ENCODE data around the gene HLCS.
"Not testable (repeated sequence)": the region's sequence is repeated elsewhere in the genome, so short reads cannot be mapped to it uniquely, and the experiment has no call there.

HLCS gene

DNA sequence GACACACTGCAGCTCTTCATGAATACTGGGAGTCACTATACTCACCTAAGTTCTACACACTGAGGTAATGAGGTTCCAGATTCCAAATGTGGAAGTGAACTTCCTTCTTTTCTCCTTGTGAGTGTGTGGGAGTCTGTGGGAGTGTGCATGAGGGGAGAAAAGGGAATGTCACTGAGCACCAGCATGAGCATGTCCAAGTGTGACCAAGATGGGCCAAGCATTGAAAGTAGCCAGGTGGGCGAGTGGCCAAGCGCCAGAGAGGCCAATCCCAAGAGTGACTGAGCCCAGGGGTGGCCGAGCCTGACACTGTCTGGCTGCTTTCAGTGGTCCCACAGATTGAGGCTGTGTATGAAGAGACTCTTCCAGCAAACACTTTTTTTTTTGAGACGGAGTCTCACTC lies 132.3 kb downstream of the HLCS start:
- Mint-ChIP-seq H3K27ac (no peak overlapping the region), H3K4me1 (peaks cover 0 to 2% of the 10 kb centered on the region in 2 donors), H3K27me3 (no peaks in the 10 kb centered on the region), H3K36me3 (peaks cover 3 to 8% of the 10 kb centered on the region in 2 donors), H3K9me3 (no peaks in the 10 kb centered on the region), H3K4me3 (no peak overlapping the region)
- ATAC-seq (replicated peaks) (no peak), DNase-seq (no peak)

DNA sequence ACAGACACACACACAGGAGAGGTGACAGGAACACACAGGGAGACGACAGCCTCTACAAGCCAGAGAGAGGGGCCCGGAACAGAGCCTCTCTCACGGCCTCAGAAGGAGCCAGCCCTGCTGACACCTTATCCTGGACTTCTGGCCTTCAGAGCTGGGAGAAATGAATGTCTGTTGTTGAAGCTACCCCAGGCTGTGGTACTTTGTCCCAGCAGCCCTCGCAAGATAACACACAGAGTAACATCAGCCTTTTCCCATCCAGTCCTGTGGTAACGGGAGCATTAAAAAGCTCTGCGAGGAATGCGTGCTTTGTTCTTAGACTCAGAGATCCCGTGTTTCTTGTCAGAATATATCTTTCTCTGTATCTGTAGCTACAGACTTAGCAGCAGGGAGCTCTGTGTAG lies 136.4 kb downstream of the HLCS start:
- DNase-seq (no peak), ATAC-seq (replicated peaks) (no peak)
- Mint-ChIP-seq H3K4me1 (peaks cover 0 to 2% of the 10 kb centered on the region in 2 donors), H3K9me3 (no peaks in the 10 kb centered on the region), H3K27me3 (no peaks in the 10 kb centered on the region), H3K4me3 (no peak overlapping the region), H3K27ac (no peak overlapping the region), H3K36me3 (peaks cover 4 to 11% of the 10 kb centered on the region in 2 donors)

DNA sequence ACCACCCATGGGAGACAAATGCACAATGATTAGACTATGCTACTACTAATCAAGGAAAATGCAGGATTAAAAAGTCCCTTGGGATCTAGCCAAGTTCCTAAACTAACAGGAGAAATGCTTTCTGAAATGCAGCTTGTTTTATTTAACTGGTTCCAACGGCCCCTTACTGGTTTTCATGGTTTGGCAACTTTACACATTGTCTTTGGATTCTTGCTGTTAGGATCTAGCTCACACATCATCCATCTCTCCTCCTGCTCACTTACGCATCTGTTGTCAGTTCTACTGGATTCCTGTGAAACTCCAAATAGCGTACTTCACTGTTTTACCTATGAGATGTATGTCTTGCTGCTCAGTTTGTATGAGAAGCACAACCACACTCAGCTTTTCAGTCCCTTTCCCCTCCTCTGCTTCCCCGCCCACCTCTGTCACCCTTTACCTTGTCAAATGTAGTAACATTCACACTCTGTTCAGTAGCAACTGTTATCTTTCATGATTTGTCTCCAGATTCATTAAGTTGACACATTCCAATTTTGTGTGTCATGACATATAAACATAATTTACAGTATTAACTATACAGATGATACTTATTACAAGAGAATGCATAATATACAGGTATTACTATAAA lies 137.5 kb downstream of the HLCS start:
- no peak overlapping the region for H3K27ac Mint-ChIP-seq
- no peaks in the 10 kb centered on the region for H3K9me3 Mint-ChIP-seq
- H3K4me3 Mint-ChIP-seq: no peak overlapping the region
- no peak for DNase-seq
- peaks cover 0 to 2% of the 10 kb centered on the region in 2 donors for H3K4me1 Mint-ChIP-seq
- ATAC-seq (replicated peaks): no peak
- no peaks in the 10 kb centered on the region for H3K27me3 Mint-ChIP-seq
- H3K36me3 Mint-ChIP-seq: peaks cover 13 to 15% of the 10 kb centered on the region in 2 donors

DNA sequence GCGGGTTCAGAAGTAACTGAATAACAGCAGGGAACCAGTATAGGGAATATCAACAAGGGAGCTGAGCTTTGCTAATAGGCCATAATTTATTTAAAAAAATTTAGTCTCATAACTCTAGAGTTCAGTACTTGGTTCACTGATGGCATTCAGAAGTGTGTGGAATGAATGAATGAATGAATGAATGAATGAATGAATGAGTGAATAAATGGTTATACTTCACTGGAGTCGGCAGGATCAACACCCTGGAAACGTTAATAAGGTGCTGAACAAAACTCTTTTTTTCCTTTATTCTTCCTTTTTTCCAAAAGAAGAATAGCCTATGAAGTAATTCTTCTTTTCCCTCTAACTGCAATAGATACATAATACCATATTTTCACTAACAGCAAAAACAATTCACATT lies 138.3 kb downstream of the HLCS start:
- Mint-ChIP-seq H3K27ac (no peak overlapping the region), H3K36me3 (peaks cover 10 to 13% of the 10 kb centered on the region in 2 donors), H3K4me3 (no peak overlapping the region), H3K27me3 (no peaks in the 10 kb centered on the region), H3K9me3 (no peaks in the 10 kb centered on the region), H3K4me1 (peaks cover 0 to 2% of the 10 kb centered on the region in 2 donors)
- no peak for ATAC-seq (replicated peaks)
- DNase-seq: no peak

DNA sequence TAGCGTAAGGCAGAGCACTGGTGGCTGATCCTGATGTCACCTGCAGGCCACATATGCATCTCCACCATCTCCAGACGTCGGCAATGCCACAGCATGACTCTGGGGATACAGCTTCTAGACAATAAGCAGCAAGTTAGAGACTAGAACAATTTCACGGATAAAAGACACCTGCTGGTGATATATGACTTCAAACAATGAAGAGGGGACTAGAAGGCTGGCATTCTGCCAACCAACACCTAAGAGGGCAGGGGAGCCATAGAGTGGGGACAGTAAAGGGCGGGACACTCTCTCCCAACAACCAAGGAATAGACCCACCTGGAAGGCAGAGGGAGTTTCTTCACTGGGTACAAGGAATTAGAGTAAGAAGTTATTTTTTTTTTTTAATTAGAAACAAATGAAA lies 140.8 kb downstream of the HLCS start:
- Mint-ChIP-seq H3K9me3 (no peaks in the 10 kb centered on the region), H3K27ac (no peak overlapping the region), H3K4me1 (no peaks in the 10 kb centered on the region), H3K36me3 (peaks cover 15 to 20% of the 10 kb centered on the region in 2 donors), H3K27me3 (no peaks in the 10 kb centered on the region), H3K4me3 (no peak overlapping the region)
- ATAC-seq (replicated peaks): no peak
- no peak for DNase-seq

DNA sequence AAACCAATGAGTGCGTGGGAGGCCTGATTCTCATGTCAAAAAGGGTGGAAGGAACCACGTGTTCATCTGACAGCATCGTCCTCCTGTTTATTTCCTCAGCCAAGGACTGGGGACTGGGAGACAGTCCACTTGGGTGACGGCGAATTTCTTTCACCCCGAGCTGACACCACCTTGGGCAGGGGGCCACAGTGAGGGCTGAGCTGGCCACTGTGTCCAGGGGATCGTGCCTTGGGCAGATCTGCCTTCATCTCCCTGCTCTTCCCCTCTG lies 145.5 kb downstream of the HLCS start:
- Mint-ChIP-seq H3K27me3 (no peaks in the 10 kb centered on the region), H3K4me3 (no peak overlapping the region), H3K4me1 (no peaks in the 10 kb centered on the region), H3K9me3 (no peaks in the 10 kb centered on the region), H3K27ac (no peak overlapping the region), H3K36me3 (peaks cover 12 to 23% of the 10 kb centered on the region in 2 donors)
- DNase-seq: no peak
- ATAC-seq (replicated peaks): no peak

DNA sequence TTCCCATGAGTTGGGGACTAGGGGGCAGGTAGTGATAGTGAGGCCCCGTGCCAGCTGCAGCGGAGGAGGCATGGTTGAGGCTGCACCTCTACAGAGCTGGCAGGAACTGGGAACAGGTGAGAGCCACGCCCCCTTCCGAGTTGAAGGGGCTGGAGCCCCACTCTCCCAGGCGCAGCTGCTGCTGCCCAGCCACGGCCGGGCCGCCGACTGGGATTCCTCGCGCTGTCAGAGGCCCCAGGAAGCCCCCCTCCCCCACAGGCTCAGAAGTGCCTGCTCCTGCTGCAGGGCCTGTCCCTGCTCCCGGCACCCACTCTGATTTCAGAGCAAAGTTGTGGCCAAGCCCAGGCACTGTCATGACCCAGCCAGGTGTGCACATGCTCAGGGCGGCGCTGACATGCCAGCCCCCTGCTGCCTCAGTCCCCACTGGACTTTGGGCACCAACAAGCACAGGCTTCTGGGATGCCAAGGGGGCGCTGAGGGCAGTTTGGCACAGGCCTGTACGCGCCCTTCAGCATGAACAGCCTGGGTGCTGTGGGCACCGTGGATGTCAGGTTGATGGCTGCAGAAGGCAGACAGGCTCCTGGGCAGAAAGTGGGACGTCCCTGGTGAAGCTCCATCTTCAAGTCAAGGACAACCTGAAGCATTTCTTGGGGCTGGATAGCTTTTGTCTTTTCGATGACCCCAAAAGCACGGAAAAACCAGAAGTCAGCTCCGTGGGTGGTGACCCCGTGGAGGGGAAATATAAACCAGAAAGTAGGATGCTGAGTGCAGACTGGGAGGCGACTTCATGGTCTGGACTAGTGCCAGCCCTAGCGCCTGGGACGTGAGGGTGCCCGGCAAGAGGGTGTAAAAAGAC lies 146.1 kb downstream of the HLCS start:
- no peak overlapping the region for H3K27ac Mint-ChIP-seq
- H3K36me3 Mint-ChIP-seq: peaks cover 8 to 23% of the 10 kb centered on the region in 2 donors
- no peaks in the 10 kb centered on the region for H3K4me1 Mint-ChIP-seq
- H3K4me3 Mint-ChIP-seq: no peak overlapping the region
- DNase-seq (no peak), ATAC-seq (replicated peaks) (no peak)
- no peaks in the 10 kb centered on the region for H3K27me3 Mint-ChIP-seq
- no peaks in the 10 kb centered on the region for H3K9me3 Mint-ChIP-seq

DNA sequence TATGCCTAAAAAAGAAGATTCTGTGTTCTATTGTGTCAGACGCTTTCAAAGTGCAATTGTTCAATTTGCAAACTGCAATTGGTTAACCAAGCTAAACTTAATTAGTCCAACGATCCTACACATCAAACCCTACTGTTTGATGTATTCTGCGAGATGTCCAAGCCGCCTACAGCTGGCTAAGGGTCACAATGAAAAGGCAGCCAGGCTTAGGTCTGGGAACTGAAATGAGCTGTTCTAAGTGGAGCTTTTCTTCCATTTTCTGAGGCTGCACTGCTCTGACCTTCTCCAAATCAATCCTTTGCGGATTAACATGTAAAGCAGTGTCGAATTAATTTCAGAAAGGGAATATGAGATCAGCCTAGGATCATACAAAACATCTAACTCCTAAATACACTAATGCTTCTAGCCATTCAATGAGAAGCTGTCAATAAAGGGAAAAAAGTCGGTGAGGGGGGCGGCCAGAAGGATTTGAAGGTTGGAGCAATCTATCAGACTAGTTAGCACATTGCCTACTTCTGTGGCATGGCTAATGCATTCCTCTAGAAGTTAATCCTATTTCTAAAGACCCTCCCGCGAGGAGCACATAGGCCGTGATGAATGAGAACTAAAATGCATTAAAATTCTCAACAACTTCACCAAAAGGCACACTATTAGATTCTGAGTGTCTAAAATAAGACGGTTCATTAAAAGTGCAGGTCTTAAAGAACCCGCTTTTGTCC lies 148.6 kb downstream of the HLCS start:
- DNase-seq (no peak), ATAC-seq (replicated peaks) (no peak)
- Mint-ChIP-seq H3K9me3 (no peaks in the 10 kb centered on the region), H3K27ac (no peak overlapping the region), H3K36me3 (peaks cover 8 to 23% of the 10 kb centered on the region in 2 donors), H3K27me3 (no peaks in the 10 kb centered on the region), H3K4me1 (no peaks in the 10 kb centered on the region), H3K4me3 (no peak overlapping the region)

DNA sequence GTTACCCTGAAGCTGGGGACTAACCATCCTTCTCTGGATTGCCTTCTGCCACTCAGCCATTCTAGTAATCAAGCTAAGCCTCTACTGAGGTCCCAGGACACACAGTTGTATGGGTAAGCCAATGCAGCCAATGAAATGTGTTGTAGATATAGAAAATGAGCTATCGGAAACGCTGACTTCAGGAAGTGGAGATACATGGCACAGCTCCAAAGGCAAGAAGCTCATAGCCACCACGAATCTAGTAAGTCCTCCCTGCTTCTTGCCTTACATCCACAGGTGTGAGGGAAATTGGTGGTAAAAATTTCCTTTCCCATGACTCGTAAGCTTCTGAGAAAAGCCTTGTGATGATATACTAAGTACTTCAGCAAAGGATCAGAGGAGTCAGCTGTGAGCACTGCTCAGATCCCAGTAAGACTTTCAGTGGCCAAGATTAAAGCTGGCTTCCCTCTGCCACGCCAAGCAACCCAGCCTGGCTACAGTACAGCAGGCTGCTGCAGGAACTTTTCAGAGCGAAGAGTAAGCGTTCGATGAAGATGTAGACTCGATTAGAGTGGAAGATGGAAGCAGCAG lies 149.8 kb downstream of the HLCS start:
- no peak for ATAC-seq (replicated peaks)

DNA sequence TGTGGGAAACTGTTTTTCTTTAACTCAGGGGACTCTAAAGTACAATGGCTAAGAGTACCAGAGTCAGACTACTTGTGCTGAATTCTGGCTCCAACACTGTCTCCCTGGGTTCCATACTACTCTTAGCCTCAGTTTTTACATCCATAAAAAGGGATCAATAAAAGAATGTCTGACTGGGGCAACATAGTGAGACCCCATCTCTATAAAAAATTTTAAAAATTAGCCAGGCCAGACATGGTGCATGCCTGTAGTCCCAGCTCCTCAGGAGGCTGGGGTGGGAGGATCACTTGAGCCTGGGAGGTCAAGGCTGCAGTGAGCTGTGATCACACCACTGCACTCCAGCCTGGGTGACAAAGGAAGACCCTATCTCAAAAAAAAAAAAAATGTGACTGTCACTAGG lies 150.4 kb downstream of the HLCS start:
- not testable (repeated sequence) for H3K9me3 Mint-ChIP-seq; H3K27ac Mint-ChIP-seq; ATAC-seq (replicated peaks); H3K4me3 Mint-ChIP-seq; DNase-seq; H3K27me3 Mint-ChIP-seq; H3K4me1 Mint-ChIP-seq
- H3K36me3 Mint-ChIP-seq: peaks cover 5 to 17% of the 10 kb centered on the region in 2 donors

More for the DNA sequence above, 149.8 kb downstream of the HLCS start:
- DNase-seq: no peak
- H3K36me3 Mint-ChIP-seq: peaks cover 7 to 20% of the 10 kb centered on the region in 2 donors
- no peak overlapping the region for H3K4me3 Mint-ChIP-seq
- no peaks in the 10 kb centered on the region for H3K4me1 Mint-ChIP-seq
- H3K27me3 Mint-ChIP-seq: no peaks in the 10 kb centered on the region
- H3K9me3 Mint-ChIP-seq: no peaks in the 10 kb centered on the region
- no peak overlapping the region for H3K27ac Mint-ChIP-seq

DNA sequence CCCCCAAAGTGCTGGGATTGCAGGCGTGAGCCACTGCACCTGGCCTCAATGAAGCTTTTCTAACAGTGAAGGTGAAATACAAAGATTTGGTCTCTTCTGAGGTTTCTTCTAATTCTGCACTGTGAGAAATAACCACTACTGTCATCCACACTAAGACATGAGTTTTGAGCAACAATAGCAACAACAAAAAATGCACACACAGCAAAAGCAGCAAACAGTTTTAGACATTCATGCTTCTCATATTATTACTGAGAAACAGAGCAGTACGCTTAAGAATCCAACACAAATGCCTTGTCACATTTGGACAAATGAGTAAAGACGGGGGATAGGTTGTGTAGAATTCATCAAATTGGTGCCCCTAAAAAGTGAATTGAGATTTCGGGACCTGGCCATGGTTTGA lies 151.2 kb downstream of the HLCS start:
- no peak overlapping the region for H3K4me3 Mint-ChIP-seq

DNA sequence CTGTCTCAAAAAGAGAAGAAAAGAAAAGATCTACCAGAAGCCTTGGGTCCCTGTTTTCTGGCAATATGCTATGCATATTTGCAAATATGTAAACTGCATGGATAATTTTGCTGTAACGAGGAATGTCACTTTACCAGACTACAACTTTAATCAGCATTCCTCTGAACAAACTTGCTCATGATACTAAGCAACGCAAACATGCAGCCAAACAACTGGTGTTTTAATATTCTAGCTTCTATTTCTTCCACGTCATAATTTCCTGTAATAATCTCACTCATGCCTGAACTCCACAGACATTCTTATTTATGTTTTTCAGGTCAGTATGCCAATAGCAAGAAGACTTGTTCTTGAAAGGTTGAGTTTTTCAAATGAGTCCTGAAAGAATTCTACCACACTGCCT lies 153.4 kb downstream of the HLCS start:
- no peak overlapping the region for H3K4me3 Mint-ChIP-seq
- H3K9me3 Mint-ChIP-seq: no peaks in the 10 kb centered on the region
- DNase-seq: no peak
- peaks cover 5 to 12% of the 10 kb centered on the region in 2 donors for H3K36me3 Mint-ChIP-seq
- peaks cover 0 to 10% of the 10 kb centered on the region in 2 donors for H3K4me1 Mint-ChIP-seq
- no peak for ATAC-seq (replicated peaks)
- no peak overlapping the region for H3K27ac Mint-ChIP-seq
- H3K27me3 Mint-ChIP-seq: no peaks in the 10 kb centered on the region

More for the DNA sequence above, 151.2 kb downstream of the HLCS start:
- H3K9me3 Mint-ChIP-seq: no peaks in the 10 kb centered on the region
- DNase-seq (no peak), ATAC-seq (replicated peaks) (no peak)
- no peaks in the 10 kb centered on the region for H3K27me3 Mint-ChIP-seq
- no peak overlapping the region for H3K27ac Mint-ChIP-seq
- peaks cover 5 to 12% of the 10 kb centered on the region in 2 donors for H3K36me3 Mint-ChIP-seq
- H3K4me1 Mint-ChIP-seq: peaks cover 0 to 3% of the 10 kb centered on the region in 2 donors

DNA sequence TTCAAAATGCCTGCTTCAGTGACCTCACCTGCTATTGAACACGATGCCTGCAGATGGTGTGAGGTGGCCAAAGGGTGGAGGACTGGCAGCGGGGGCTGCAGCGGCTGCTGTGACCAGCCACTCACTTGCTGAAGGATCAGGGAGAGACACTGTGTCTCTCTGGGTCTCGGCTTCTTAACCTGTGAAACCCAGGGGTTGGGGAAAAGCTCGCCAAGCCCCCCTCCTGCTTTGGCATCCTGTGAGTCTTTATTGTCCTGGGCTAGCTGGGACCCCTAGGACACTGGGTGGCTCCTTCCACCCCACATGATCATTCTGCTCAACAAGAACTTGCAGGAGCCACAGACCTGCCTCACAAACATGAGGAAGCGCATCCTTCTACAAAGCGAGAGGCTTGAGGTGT lies 154.7 kb downstream of the HLCS start:
- H3K9me3 Mint-ChIP-seq: no peaks in the 10 kb centered on the region
- no peaks in the 10 kb centered on the region for H3K27me3 Mint-ChIP-seq
- H3K27ac Mint-ChIP-seq: no peak overlapping the region
- no peak overlapping the region for H3K4me3 Mint-ChIP-seq
- peaks cover 8 to 15% of the 10 kb centered on the region in 2 donors for H3K36me3 Mint-ChIP-seq
- ATAC-seq (replicated peaks) (no peak), DNase-seq (no peak)
- H3K4me1 Mint-ChIP-seq: peaks cover 0 to 10% of the 10 kb centered on the region in 2 donors

DNA sequence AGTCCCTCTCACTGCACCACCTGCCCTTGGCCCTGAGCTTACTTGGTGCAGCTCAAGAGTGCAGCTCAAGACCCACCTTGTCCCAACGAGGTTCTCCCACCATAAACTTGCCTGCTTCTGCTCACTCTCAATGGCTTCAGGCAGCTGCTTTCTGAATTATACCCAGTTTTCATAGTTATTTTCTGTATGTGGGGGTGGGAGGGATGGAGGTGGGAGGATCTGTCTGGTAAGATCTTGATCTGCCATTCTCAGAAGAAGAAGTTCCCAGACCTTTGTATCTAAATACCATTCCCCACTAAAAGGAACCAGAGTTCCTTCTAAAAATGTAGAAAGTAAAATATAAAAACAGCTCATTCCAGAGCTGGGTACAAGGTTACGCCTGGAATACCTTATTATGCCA lies 156.0 kb downstream of the HLCS start:
- DNase-seq (no peak), ATAC-seq (replicated peaks) (no peak)
- Mint-ChIP-seq H3K36me3 (peaks cover 12 to 20% of the 10 kb centered on the region in 2 donors), H3K4me3 (no peak overlapping the region), H3K27me3 (no peaks in the 10 kb centered on the region), H3K9me3 (no peaks in the 10 kb centered on the region), H3K27ac (no peak overlapping the region), H3K4me1 (peaks cover 0 to 10% of the 10 kb centered on the region in 2 donors)
